Stomach smooth muscle (tissue), 2 donors: ENCODE data around the gene OR51E2.
A peak's percentile ranks its signal among the peaks of the same experiment; 100 is the strongest.

Experiments used
- H3K27ac ChIP-seq: one replicate; pipeline ENCODE4 v1.7.0; 2013; ENCODE audit warnings: mild to moderate bottlenecking, low read length, inconsistent platforms
- H3K27me3 ChIP-seq, 2 donors: one replicate each; pipeline ENCODE4 v1.7.0; 2013; ENCODE audit warnings: low read length in 2 of 2; ENCODE audit not compliant: insufficient read depth in 2 of 2, control insufficient read depth in 1 of 2
- H3K36me3 ChIP-seq, 2 donors: one replicate each; pipeline ENCODE4 v1.7.0; 2013; ENCODE audit warnings: low read length in 2 of 2; ENCODE audit not compliant: control insufficient read depth in 2 of 2, insufficient read depth in 2 of 2
- H3K4me1 ChIP-seq: one replicate; pipeline ENCODE4 v1.7.0; 2013; ENCODE audit warnings: low read length; ENCODE audit not compliant: control insufficient read depth, insufficient read depth
- H3K4me3 ChIP-seq, 2 donors: one replicate each; pipeline ENCODE4 v1.7.0; 2013; ENCODE audit warnings: low read length in 2 of 2
- H3K9ac ChIP-seq, 2 donors: one replicate each; pipeline ENCODE4 v1.7.0; 2013; ENCODE audit warnings: low read length in 2 of 2, mild to moderate bottlenecking in 1 of 2
- H3K9me3 ChIP-seq, 2 donors: one replicate each; pipeline ENCODE4 v1.7.0; 2013; ENCODE audit warnings: low read length in 2 of 2; ENCODE audit not compliant: control insufficient read depth in 2 of 2
- donor health status: healthy.
- donor health status: Pancreatic carcinoma.

OR51E2 gene

DNA sequence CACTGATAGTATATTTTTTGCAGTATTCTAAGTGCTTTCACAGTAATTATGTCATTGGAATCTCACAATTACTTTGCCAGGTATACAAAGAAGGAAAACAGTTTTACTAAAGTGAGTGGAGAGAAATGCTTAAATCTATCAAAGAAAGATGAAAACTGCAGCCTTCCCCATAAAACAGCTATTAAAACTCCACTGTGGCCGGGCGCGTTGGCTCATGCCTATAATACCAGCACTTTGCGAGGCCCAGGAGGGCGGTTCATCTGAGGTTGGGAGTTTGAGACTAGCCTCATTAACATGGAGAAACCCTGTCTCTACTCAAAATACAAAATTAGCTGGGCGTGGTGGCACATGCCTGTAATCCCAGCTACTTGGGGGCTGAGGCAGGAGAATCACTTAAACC lies 34.8 kb downstream of the OR51E2 start:
- Histone ChIP-seq H3K4me1 (no peaks in the 10 kb centered on the region), H3K27me3 (peaks cover 0 to 5% of the 10 kb centered on the region in 2 donors), H3K9ac (no peak overlapping the region), H3K27ac (no peak overlapping the region), H3K36me3 (no peaks in the 10 kb centered on the region), H3K9me3 (no peaks in the 10 kb centered on the region), H3K4me3 (no peak overlapping the region)

DNA sequence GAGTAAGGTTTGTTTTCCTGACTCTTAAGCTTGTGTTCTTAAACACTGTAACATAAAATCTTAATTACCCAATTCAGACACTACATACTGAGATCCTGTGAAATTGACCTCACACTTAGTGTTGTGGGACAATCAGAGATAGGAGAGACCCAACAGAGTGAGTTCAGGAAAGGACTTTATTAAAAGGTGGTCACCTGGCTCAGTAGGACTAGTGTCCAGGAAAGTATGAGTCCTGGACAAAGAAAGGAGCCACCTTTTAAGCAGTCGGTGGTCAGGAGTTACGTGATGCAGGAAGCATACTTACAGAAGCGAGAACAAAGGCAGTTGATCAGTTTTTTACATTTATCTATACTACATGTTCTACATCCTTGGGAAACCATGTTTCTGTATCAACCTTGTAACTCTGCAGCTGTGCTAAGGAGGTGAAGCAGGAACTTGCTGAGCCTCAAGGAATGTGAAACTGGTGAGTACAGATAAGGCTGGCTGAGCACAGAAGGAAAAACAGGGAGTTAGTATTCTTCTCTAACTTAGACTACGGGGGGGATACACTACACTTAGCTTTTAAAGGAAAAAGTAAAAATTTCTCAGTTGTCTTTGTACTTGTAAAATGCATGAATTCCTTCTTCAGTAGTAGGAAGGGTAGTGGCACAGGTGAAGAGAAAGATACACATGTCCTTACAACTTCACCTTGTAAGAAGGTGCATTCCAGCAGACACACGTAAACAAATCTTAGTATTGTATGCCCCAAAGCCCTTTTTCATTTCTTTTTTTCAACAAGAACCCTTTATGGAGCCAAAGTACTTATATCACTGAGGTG lies 38.8 kb downstream of the OR51E2 start:
- no peak overlapping the region for H3K27ac ChIP-seq
- H3K4me1 ChIP-seq: no peaks in the 10 kb centered on the region
- peaks cover 0 to 5% of the 10 kb centered on the region in 2 donors for H3K27me3 ChIP-seq
- H3K36me3 ChIP-seq: no peaks in the 10 kb centered on the region
- H3K4me3 ChIP-seq: no peak overlapping the region
- no peaks in the 10 kb centered on the region for H3K9me3 ChIP-seq
- no peak overlapping the region for H3K9ac ChIP-seq

DNA sequence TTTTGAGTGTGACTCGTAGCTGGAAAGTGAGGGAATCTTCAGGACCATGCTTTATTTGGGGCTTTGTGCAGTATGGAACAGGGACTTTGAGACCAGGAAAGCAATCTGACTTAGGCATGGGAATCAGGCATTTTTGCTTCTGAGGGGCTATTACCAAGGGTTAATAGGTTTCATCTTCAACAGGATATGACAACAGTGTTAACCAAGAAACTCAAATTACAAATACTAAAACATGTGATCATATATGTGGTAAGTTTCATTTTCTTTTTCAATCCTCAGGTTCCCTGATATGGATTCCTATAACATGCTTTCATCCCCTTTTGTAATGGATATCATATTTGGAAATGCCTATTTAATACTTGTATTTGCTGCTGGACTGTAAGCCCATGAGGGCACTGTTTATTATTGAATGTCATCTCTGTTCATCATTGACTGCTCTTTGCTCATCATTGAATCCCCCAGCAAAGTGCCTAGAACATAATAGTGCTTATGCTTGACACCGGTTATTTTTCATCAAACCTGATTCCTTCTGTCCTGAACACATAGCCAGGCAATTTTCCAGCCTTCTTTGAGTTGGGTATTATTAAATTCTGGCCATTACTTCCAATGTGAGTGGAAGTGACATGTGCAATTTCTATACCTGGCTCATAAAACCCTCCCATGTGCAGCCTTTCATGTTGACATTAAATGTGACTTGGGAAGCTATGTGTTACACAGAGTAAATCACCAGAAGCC lies 42.9 kb downstream of the OR51E2 start:
- no peaks in the 10 kb centered on the region for H3K9me3 ChIP-seq
- no peak overlapping the region for H3K4me3 ChIP-seq
- no peaks in the 10 kb centered on the region for H3K36me3 ChIP-seq
- H3K4me1 ChIP-seq: no peaks in the 10 kb centered on the region
- H3K9ac ChIP-seq: no peak overlapping the region
- no peak overlapping the region for H3K27ac ChIP-seq
- H3K27me3 ChIP-seq: peaks cover 0 to 3% of the 10 kb centered on the region in 2 donors

DNA sequence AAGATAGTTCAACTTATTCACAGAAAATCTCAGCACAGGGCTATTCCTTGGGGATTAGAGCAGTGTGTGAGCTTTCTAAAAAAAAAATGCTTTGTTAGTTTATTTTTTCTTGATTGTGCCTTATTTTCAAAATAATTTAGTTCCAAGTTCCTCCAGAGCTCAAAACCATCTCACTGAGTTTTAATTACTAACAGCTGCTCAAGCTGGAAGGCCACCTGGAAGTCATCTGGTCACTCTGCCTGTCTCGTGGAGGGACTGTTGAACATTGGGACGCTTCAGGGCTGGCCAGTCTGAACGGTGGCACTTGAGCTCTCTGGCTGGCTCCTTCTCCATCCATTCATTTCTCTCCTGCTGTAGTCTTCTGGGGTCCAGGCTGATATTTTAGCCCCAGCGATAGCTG lies 49.9 kb downstream of the OR51E2 start:
- Histone ChIP-seq H3K27ac (no peak overlapping the region), H3K9me3 (no peaks in the 10 kb centered on the region), H3K27me3 (peaks cover 0 to 3% of the 10 kb centered on the region in 2 donors), H3K4me3 (no peak overlapping the region), H3K36me3 (no peaks in the 10 kb centered on the region), H3K9ac (no peak overlapping the region), H3K4me1 (peaks cover 32% of the 10 kb centered on the region)

DNA sequence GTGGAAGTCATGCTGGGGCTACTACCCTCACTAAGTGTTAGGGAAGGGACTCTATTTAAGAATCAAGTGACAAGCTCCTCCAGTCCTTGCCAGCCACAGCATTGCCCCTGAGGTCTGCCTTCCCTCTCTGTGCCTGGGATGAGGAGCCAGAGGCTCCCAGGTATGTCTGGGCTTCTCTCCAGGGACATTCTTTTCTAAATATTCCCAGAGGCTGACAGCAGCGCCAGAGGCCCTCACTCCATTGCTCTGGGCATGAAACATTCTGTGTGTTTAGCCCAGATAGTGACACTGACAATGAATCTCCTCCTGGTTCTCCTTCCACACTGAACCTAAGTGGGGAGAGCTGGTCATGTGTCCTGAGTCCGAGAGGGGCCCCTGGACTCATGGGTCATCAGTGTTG lies 51.7 kb downstream of the OR51E2 start:
- Histone ChIP-seq H3K27ac (peak overlapping the region; percentile 60), H3K9me3 (no peaks in the 10 kb centered on the region), H3K4me1 (peaks cover 32% of the 10 kb centered on the region), H3K36me3 (no peaks in the 10 kb centered on the region), H3K4me3 (peak overlapping the region in 1 of 2 donors; percentile 29), H3K9ac (no peak overlapping the region), H3K27me3 (no peaks in the 10 kb centered on the region)

DNA sequence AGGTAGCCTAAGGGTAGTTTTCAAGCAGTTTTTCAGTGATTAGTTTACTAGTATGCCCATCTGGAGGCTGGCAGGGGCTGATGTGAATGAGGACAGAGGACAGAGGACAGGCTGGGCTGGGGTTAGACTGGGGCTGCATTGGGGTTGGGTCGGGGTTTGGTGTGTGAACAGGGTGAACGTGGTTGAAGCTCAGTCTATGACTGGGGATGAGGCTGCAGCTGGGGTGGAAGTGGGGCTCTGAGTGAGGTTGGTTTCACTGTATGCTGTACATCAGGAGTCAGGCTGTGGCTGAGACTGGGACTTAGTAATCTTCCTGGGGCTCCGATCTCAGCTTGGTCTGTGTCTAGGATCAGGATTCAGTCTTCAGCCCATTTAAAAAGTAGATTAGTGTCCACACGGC lies 53.4 kb downstream of the OR51E2 start:
- Histone ChIP-seq H3K4me3 (no peak overlapping the region), H3K9ac (no peak overlapping the region)

DNA sequence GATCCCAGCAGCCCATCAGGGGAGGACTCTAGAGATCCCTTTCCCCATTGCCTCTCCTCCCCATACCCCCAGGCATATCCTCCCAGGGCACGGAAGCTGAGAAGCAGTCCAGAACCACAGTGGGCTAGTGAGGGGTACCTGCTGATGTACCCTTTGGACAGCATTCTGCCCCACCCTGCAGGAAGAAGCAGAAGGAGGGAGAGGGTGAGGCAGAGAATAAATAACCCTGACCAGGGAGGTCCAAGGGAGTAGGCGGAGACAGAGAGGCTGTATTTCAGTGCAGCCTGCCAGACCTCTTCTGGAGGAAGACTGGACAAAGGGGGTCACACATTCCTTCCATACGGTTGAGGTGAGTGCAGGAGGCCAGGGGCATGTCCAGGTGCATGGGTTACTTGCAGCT lies 54.0 kb downstream of the OR51E2 start, which contains the start of gene OR51E1:
OR51E1 (plus strand) TSS at position 301 of the 400 bp plus-strand sequence. CDS start 8,545 bp downstream, outside the sequence.
- H3K27ac ChIP-seq: no peak within 1 kb of the TSS
- H3K4me1 ChIP-seq: peaks cover 32% of the 10 kb centered on the region

More for the DNA sequence above, 53.4 kb downstream of the OR51E2 start:
- no peaks in the 10 kb centered on the region for H3K27me3 ChIP-seq
- peaks cover 32% of the 10 kb centered on the region for H3K4me1 ChIP-seq
- no peaks in the 10 kb centered on the region for H3K9me3 ChIP-seq
- no peak overlapping the region for H3K27ac ChIP-seq
- H3K36me3 ChIP-seq: no peaks in the 10 kb centered on the region

DNA sequence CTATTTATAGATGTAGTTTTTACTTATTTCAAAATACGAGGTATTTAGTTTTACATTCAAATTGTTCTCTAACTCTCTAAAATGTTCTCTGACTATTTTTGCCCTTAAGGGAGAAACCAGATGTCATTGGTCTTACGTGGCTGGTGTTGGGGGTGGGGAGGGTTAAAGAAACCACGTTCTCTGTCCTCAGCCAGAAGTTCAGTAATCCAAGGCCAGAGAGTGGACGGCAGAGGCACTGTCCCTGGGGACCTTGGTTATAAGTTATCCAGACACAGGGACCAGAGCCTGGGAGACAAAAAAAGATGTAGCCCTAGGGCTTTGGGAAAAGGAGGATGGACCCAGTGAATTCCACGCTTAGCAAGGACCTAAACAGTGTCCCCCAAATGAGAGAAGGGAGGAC lies 54.6 kb downstream of the OR51E2 start:
- no peak overlapping the region for H3K27ac ChIP-seq
- peaks cover 31% of the 10 kb centered on the region for H3K4me1 ChIP-seq
- no peaks in the 10 kb centered on the region for H3K9me3 ChIP-seq
- no peaks in the 10 kb centered on the region for H3K36me3 ChIP-seq
- H3K27me3 ChIP-seq: no peaks in the 10 kb centered on the region
- no peak overlapping the region for H3K4me3 ChIP-seq
- H3K9ac ChIP-seq: no peak overlapping the region

More for the DNA sequence above, 54.0 kb downstream of the OR51E2 start, which contains the start of gene OR51E1:
- H3K9me3 ChIP-seq: no peaks in the 10 kb centered on the region
- peak within 1 kb of the TSS in 1 of 2 donors; percentile 35 for H3K4me3 ChIP-seq
- H3K9ac ChIP-seq: no peak within 1 kb of the TSS
- H3K36me3 ChIP-seq: no peaks in the 10 kb centered on the region
- H3K27me3 ChIP-seq: no peaks in the 10 kb centered on the region

DNA sequence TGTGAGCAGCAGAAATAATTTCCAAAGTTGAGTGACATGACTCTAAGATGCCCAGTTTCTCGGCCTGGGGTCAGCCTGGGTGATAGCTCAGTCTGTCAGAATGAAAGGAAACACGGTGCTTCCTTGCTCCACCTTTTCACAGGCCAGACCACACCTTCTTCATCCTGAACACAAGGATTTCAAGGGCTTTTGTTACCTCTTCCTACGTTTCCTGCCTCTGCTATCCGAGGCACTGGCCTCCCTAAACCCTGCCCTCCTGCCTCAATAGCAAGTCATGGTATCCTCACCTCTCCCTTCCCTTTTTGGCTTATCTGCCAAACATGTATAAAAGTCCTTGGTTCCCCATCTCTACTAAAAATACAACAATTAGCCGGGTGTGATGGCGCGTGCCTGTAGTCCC lies 55.6 kb downstream of the OR51E2 start:
- H3K36me3 ChIP-seq: no peaks in the 10 kb centered on the region
- peaks cover 0 to 3% of the 10 kb centered on the region in 2 donors for H3K27me3 ChIP-seq
- no peak overlapping the region for H3K4me3 ChIP-seq
- H3K9ac ChIP-seq: no peak overlapping the region
- peaks cover 23% of the 10 kb centered on the region for H3K4me1 ChIP-seq
- H3K9me3 ChIP-seq: no peaks in the 10 kb centered on the region
- H3K27ac ChIP-seq: no peak overlapping the region

DNA sequence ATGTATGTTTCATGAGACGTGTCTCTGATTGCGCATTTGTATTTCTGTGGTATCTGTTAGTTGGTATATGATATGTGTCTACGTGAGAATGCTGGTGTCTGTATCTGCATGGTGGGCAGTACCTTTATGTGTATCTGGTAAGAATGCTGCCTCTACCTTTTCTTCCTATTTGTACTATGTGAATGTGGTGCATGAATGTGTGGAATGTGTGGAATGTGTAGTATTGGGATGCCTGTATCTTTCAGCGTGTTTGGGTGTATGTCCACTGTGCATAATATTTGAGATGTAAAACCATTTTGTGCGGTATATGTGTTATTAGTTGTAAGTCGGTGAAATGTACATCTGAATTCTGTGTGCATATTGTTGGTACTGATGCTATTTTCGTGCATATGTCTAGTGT lies 56.2 kb downstream of the OR51E2 start:
- Histone ChIP-seq H3K36me3 (no peaks in the 10 kb centered on the region), H3K4me1 (peaks cover 19% of the 10 kb centered on the region), H3K9me3 (no peaks in the 10 kb centered on the region), H3K4me3 (no peak overlapping the region), H3K9ac (no peak overlapping the region), H3K27ac (no peak overlapping the region), H3K27me3 (peaks cover 0 to 3% of the 10 kb centered on the region in 2 donors)
